CD4-positive, alpha-beta T cell treated with Interleukin-12 subunit alpha and Interleukin-12 subunit beta, for 1 hour (primary cell): ENCODE measurements around the gene PKD1L1.

ENCODE experiments used
- DNase-seq: peaks from one replicate; pipeline ENCODE4 v3.0.0-alpha.2; 2020

The PKD1L1 gene

DNA sequence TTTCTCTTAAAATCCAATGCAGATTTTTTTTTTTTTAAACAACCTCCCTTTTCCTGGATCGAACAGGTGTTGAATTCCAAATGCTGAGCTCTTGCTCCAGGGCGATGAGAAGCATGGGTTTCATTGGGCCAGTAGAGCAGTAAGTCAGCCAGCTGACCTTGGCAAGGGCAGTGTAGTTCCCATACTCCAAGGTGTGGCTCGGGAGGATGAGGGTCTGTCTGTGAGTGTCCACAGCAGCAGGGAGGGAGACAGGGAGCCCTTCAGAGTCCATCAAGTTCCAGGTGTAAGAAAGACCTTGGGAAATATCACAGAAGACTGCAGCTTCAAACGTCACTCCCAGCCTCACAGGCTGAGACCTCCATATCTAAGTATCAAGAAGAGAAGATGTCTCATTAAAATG is 50.4 kb downstream of the PKD1L1 start:
- DNase-seq, result no peak

GRCh38 chr7:47896809-47897423 is 51.4 kb downstream of the PKD1L1 start:
- no peak for DNase-seq

- no peak for DNase-seq
These were observed 53.2 kb downstream of the PKD1L1 start for GRCh38 chr7:47895026-47895425.

DNA sequence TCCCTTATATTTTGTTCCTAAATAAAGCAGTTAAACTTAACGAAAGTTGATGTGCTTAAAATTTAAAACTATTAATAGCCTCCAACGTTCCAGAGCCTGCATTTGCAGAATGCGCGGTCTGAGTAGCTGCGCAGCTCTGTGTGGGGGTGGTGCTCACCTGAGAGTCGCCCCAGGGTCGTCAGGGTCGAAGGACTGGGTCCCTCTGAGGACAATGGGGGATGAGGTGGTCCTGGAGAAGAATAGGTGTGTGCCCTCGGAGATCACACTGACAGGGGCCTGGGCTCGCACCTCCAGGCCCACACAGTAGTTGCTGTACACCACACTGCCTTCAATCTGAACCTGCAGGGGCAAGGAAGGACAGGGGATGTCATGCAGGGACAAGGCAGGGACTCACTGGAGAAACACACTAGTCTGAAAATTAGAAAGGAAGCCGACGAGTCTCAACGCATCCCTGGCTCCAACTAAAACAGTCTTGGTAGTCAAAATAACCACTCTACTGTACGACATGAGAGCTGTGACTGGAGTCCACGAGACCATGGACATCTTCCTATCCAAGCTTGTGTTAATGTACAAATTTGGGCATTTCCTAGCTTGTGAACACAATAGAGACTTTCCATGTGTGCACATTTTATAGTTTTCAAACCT is 54.4 kb downstream of the PKD1L1 start:
- no peak for DNase-seq

DNA sequence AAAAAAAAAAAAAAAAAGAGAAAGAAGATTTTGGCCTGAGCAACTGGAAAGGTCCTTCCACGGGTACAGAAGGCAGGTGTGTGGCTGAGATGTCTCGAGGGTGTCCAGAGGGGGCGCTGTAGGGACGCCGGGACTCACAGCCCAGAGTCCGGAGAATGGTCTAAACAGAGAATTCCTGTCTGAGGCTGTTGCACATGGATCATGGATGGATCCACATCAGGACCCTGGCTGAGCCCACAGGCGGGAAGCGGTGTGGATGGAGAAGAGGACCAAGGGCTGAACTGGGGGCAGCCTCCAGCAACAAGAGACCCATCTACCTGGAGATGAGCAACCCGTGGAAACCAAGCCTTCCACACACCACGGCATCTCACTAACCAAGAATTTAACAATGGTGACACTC is 55.0 kb downstream of the PKD1L1 start:
- DNase-seq, result no peak

DNA sequence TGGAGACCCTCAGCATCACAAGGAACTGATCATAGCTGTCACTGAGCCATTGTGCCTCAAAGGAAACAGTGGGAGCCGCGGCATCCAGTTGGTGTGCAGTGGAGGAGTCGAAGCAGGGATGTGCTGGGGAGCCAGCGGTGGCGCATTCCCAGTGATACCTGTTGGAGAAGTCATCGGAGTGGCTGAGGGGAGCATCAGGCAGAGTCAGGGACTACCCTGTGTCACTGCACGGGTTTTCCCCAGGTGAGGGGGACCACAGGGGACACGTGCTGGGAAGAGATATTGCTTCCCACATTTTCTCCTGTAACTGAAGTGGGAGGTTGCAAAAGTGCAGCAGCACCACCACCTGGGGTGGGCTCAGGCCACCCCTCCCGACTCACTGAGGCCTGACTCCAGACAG is 57.7 kb downstream of the PKD1L1 start:
- DNase-seq, result no peak

GRCh38 chr7:47890125-47890524 is 58.1 kb downstream of the PKD1L1 start:
- DNase-seq, result no peak

DNA sequence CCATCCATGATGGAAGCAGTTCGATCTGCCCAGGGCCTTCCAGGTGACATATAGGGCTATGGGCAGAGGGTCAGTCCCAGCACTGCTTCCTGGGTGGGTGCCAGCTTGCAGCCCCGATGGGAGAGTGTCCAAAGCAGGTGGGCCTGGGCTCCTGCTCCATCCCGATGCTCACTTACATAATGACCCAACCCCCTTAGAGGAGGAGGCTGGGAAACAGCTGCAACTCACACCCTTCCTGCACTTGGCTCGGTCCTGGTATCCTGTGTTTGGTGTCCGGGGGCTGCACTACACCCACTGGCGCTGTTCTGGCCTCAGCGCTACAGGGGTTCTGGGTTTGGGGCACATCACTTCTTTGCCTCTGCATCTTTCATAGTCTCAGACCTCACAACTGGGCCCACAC is 58.5 kb downstream of the PKD1L1 start:
- DNase-seq, result no peak

GRCh38 chr7:47888371-47889265 is 59.6 kb downstream of the PKD1L1 start:
- DNase-seq, result no peak

DNA sequence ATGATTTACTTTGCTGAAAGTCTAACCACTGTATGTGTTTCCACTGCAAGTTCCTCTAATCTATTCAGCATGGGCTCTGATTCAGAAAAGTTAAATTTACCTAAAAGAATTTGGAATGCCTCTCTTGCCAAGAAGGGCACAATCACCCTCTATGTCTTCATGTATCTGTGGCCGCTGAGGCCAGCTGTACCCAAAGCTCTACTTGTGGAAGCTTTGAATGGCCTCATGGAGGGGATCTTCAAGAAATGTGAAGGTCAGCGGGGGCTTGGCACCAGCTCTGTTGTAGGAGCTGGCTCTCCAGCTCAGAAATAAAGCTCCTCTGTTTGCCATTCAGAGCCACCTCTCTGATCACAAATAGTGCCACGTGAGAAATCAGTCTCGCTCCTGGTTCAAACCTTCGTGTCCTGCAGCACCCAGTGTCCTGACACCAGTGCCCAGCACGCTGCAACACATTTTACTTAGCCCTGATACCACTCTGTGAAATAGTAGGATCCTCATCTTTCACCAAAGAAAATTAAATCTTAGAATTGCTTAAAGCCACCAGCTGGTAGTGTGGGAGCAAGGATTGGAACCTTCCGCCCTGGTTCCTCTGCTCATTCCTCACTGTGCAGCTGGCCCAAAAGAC is 61.1 kb downstream of the PKD1L1 start:
- no peak for DNase-seq

- DNase-seq, result no peak
These were observed 62.1 kb downstream of the PKD1L1 start for GRCh38 chr7:47885987-47886811.

DNA sequence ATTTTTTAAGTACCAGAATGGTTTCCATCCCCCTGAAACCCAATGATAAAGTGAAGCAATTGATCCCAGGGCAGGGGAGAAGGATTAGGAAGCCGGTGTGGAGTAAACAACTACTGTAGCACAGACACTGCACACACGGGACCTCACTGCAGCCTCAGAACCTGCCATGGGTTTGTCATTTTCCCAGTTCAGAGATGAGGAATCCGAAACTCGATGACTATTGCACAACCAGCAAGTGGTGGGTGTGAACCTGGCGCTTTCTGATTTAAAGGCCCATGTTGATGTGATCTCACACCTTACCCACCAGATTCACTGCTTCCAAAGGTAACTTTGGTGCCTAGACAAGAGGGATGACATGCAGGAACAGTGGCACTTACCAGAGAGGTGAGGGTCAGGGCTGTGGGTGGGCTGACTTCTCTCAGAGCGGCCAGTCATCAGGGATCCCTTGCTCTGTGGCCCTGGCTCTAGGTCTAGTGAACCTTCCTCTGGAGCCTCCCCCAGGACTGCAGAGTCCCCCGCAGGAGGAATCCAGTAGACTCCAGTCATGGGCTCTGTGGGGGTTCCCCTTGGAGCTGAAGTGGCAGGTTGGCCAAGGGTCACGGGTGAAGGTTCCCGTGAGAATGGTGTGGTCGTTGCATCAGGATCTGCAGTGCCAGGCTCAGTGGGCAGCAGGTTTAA is 62.8 kb downstream of the PKD1L1 start:
- no peak for DNase-seq

DNA sequence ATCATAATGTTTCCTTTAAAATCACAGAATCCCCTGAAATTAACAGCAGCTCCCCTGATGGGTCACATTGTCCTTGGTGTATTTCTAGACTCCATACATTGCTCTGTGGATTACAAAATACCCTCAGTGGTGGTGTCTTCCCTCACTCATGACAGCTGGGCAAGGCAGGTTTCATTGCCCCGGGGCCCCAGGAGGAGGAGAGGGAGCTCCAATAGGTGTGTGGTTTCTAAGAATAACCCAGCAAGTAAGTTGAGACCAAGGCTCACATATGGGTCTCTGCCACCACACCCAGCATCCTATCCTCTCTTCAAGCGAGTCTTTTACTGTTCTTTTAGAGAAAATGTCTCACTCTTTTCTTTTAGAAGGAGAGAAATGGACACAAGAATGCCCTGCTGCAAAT is 63.6 kb downstream of the PKD1L1 start:
- no peak for DNase-seq

DNA sequence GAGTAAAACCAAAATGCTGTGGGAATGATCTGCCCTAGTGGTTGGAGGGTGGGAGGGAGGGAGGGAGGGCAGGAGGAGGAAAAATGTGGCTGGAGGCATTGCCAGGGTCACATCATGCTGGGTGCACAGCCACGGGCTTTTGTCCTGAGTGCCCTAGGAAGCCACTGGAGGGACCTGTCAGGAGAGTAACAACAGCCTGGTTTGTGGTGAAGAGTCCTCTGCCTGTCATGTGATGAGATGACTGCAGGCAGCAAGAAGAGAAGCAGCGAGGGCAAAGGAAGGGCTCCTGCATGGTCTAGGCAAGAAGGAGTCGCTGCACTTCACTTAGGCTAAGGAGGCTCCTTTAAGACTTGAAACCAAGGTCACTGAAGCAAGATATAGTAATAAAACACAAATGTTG is 65.6 kb downstream of the PKD1L1 start:
- DNase-seq, result no peak

DNA sequence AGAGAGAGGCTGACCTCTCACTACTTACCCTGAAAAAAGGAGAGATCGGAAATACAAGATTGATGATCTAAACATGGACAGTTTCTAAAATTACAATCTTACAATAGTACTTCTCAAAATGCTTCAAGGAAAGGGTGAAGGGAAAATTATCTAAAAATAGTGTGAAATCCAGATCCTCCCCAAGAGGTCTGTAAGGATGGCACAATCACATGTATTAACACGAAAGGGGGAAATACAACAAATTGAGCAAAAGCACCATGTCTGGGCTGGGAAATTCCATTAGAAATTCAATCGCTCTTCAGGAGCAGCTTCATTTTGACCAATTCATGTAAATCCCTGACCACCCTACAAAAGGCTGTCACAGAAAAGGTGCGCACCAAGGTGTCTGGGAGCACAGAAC is 67.0 kb downstream of the PKD1L1 start:
- DNase-seq, result no peak

DNA sequence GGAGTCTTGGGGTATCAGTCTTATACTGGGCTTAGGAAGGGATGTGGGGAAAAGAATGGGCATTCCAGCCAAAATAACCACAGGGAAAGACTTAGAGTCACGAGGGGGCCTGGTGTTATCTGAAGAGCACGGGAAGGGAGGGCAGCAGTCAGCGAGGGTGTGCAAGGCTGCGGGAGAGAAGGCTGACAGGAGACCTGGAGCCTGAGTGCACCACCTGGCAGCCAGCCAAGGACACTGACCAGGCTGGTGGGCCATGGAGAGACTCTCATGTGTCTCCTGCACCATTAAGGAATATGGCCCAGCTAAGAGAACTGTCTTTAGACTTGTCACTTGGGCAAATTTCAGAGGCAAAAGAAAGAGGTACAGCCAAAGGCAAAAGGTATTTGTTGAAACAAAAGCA is 69.6 kb downstream of the PKD1L1 start:
- DNase-seq, result no peak

- DNase-seq, result no peak
These were observed 70.9 kb downstream of the PKD1L1 start for GRCh38 chr7:47877336-47877735.

DNA sequence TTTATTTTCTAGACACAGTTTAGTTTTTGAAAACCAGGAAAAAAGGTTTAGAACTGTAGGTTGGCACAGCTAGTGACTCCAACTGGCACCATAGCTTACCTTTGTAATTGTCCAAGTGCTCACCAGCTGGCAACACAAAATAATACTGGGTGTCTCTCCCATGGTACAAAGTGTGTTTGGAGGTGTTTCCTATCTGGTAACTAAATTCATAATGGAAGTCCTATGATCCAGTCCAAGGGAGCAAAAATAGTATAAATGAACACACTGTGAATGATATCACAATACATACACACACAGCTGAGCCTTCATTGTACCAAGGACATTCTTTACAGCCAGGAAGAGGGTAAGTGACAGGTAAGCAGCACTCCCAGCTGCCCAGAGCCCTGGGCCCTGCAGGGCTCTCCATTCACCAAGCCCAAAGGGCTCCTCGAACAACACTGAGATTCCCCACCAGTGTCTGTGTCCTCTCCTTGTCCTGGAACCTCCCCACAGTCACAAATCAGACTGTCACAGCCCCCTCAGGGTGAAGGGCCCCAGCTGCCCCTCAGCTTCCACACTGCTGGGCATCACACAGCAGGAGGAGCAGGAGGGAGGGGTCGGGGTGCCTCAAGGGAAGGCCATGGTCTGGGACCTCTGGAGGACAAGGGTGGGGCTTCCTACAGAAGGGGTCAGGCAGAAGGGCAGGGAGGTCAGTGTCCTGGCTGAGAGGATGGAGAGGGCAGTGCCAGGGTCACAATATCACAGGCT is 72.1 kb downstream of the PKD1L1 start:
- DNase-seq, result no peak

GRCh38 chr7:47875406-47875805 is 72.9 kb downstream of the PKD1L1 start:
- DNase-seq, result no peak

DNA sequence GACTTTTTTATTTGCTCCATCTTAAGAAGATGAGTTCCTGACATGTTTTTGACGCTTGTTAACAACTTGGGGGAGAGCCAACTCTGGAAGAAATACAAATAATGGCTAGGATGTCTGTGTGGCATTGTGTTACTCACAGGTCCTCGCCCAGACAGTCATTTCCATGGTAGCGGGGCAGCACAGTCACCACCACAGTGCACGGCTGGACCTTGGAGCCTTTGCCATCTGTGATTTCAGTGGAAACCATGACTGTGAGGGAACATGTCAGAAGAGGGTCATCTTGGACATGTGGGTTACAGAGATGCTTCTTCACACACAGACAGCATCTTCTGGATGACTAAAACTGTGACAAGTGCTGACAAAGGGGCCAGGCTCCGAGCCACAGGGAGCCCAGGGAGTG is 74.5 kb downstream of the PKD1L1 start:
- DNase-seq, result no peak

DNA sequence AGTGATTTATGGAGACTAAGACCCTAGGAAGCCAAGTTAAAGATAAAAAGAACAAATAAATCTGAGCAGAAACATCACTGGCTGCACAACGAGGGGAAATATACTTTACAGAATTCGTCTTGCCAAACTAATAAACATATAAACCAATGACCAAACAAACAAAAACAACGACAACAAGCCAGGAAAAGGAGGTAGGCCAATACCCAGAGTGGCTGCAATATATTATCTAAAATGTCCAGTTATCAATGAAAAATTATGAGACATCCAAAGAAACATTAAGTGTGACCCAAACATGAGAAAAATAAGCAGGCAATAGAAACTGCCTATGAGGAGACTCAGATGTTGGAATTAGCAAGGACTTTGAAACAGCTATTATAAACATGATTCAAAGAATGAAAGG is 81.0 kb downstream of the PKD1L1 start:
- no peak for DNase-seq
